IPS-NIHi11 (cell line): ENCODE results near the gene OSBPL2.

Source experiments
- DNase-seq: peaks from one replicate; pipeline ENCODE4 v3.0.0; 2012; ENCODE audit warnings: mixed read lengths, low spot score

The OSBPL2 gene

DNA sequence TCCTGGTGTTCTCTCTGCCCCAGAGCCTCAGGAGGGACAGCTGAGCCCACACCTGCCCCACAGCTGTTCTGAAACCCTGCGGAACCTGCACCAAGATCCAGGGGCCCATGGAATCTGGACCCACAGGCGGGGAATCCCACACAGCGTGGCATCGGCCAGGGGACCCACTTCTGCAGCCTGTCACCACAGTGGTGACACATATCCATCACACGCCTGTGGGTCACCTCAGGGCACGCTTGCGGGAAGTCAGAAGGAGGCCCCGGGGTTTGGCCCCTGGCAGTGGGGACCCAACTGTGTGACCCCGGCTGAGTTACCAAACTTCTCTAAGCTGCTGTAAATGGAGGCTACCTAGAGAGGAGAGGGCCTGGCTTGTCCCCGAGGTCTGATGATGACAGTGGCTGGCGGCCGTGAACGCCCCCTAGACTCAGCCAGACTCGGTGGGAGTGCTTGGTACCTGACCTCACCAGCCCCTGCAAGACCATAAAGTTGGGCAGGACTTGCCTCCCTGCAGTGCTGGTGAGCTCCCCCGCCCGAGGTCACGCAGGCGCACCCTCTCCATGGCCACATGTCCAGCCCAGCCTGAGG, 16.0 kb upstream of the OSBPL2 start:
- DNase-seq, result no peak

DNA sequence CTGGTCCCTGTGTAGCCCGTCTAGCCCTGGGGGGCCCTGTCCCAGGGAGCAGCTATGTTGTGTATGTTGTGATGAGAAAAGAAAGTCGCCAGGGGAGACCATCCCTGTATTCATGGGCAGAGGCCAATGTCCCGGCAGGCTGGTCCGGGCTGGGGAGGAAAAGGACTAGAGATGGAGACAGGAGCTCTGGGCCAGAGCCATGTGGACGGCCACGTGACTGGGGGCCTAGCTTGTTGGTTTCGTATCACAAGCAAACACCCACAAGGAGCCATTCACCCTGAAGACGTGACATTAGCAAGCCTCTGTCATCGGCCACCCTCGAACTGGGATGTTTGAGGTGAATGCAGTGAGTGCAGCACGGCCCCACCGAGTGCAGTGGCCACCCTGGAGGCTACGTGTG, 15.3 kb upstream of the OSBPL2 start:
- no peak for DNase-seq

DNA sequence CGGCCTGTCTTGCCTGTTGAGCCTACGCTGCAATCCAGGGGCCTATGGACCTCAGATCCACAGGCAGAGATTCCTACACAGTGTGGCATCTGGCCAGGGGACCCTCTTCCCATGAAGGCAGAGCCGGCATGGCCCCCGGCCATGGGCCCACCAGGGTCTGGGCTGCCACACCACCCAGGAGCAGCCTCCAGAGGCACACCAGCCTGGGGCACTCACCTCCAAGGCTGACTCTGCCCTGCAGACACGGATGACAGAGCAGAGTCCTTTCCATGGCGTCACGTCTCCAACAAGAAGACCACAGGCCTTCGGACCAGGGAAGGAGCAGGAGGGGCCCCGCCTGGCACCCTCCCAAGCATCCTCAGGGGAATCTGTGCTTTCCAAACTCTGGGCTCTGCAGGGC, 14.8 kb upstream of the OSBPL2 start:
- no peak for DNase-seq

DNA sequence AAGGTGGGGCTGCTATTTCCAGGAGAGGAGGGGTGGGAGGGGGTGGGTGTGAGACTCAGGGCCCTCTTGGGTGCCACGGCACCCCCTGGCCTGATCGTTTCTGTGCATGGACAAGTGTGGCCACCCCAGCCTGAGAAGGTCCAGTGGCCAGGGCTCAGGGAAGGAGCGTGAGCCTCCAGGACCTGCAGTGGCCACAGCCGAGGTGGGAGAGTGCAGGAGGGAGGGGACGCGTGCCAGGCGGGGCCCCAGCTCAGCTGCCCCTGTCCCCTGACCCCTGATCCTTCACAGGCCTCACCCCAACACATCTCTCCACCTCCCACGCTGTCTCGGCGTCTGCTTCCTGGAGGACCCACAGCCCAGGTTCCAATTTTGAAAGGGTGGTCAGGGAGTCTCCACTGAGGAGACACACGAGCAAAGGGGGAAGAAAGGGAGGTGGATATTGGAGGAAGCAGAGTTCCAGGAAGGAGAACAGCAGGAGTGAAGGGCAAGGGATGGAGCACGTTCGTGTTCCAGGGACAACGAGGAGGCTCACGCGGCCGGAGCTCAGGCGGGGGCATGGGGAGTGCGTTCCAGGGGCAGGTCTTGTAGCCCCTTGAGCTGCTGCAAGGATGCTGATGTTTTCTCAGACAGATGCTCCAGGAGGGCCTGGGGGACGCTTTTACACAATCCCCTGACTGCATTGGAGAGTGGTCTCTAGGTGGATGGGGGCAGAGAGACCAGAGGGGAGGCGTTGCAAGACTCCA, 14.0 kb upstream of the OSBPL2 start:
- no peak for DNase-seq

DNA sequence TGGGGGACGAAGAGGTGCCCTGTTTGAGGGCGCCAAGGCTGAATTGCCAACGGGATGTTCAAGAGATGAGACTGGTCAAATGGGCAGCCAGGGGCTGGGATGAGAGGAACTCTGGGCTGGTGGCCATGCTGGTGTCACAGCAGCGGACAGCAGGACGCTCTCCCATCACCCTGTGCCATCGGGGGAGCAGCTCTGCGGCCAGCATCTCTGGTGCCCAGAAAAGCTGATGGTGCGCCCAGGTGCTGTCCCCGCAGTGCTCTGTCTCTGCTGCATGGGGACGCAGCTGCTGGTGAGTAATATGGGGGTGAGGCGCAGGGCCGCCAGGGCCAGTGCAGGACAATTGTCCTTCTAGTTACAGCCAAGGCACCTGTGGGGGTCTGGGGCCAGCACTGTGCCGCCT, 13.3 kb upstream of the OSBPL2 start:
- DNase-seq, result no peak

DNA sequence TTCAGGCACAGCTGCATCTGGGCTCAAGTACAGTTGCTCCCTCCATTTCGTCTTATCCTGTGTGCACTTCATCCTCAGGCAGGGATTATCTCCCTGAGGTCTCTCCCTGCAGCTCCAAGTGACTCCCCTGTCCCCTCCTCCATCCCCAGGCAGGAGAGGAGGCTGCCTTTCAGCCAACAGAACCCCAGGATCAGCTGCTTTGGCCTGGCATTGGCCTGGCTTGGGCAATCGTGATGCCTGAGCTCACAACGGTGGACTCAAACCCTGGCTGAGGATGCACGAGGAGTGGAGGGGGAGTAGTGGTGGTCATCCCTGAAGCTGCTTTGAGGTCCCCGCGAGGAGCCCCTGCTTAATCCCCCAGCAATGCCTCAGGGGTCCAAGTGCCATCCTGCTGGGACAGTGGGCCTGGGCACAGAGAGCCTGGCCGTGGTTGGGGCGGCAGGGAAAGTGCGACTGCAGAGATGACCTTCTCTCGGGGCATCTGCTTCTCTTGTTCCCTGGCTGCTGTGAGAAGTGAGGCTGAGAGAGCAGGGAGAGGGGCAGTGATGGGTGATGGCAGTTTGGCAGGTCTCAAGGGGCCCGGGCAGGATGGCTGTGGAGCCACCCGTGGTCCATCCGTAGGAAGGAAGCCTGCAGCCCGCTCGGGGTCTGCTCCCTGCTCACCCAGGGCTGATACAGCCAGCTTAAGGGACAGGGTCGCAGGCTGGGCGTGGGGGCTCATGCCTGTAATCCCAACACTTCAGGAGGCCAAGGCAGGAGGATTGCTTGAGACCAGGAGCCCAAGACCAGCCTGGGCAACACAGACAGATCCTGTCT, 12.3 kb upstream of the OSBPL2 start:
- DNase-seq, result no peak

DNA sequence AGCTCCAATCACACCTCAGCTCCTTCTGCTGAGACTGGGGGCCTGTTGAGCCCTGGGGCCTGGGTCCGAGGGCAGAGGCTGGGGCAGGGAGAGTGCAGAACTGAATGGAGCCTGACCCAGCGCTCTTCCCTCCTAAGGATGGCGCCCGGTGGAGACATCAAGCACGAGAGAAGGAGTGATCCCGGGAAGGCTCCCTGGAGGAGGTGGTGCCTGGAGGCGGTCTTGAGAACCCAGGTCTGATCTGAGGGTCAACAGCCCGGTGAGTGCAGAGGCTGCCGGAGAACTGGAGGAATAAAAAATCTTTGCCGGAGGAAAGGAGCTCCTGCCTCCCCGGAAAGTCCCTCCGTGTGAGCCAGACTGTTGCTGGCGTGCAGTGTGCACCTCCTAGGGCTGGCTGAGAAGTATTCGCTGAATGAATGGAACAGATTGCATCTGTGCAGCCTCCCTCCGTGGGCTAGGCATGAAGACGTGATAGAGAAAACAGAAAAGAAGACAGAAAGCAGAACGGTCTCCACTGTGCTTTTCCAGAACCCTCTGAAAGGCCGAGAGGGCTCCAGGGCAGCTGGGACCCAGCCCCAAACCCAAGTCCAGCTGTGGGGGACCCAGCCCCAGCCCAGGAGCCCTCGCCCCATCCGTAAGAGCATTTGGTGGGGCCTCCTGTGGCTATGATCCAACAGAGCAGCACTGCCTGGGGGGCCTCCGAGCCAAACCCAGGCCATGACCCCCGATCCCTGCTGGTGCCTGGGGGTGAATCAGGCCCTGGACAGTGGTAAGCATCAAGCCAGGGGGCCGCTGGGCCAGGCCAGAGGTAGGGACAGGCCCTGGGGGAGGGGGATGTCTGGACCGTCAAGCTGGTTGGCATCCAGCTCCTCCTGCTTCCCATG, 11.4 kb upstream of the OSBPL2 start:
- DNase-seq, result no peak

DNA sequence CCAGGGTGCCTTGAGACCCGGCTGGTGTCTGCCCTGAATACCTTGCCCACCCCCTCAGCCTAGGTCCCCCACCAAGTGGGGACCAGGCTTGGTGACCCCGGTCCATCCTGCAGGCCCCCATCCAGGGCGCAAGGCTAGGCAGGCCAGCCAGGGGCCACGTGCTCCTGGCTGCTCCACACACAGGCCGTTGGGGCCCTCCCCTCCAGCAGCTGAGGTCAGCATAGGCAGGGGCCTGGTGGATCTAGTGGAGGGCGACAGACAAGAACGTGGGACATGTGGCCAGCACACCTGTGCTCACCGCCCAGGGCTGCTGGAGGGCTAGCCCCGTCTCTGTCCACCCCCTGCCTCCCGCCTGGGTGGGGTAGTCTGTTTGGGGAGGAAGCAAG, 10.7 kb upstream of the OSBPL2 start:
- no peak for DNase-seq

DNA sequence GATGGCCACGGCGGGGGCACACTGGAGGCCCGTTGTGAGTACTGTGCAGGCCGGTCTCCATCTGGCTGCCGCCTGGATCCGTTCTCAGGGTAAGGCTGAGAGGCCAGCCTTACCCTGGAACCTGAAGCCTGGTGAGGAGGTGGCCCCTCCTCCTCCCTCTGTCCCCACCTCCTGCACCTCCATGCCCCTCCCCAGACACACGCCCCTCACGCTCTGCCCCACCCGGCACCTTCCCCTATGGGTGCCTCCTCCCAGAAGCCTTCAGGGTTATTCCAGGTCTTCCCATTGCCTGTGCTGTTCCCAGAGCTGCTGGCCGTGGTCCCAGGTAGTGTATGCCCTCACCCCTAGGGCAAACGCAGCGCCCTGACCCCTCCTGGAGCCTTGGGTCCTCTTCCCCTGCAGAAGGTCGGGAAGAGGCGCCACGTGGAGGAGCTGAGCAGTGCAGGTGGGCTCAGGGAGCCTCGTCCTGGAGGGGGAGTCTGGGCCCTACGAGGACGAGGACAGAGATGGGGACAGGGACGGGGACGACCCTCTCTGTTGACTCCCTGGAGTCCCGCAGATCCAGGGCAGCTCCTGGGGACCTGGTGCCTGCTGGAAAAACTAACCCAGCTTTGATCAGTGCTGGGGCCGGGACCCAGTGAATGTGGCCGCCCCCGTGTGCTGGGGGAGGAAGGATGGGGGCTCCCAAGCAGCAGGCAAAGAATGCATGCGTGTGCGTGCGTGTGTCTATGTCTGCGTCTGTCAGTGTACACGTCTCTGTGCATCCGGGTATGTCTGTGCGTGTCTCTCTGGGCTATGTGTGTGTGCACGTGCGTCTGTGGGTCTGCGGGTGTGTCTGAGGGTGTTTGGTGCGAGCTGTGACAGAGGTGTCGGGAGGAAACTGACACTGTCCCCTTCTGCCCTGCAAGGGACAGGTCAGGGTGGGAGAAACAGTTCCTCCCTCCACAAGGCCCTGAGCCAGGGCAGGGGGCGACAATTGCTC, 10.1 kb upstream of the OSBPL2 start:
- peak; percentile 82 for DNase-seq

DNA sequence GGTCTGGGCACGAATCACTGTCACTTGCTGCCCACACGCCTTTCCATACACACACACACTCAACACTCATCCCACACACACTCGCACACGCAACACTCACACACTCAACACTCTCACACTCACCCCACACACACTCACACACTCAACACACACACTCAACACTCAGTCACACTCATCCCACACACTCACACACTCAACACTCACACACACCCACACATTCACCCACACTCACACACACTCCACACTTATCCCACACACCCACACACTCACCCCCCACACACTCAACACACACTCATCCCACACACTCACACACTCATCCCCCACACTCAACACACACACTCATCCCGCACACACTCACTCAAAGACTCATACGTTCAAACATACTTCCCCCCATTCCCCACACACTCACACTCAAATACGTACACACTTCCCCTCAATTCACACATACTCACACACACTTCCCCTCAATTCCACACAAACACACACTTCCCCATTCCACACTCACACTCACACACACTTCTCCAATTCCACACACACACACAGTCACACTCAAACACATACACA, 9.3 kb upstream of the OSBPL2 start:
- no peak for DNase-seq

DNA sequence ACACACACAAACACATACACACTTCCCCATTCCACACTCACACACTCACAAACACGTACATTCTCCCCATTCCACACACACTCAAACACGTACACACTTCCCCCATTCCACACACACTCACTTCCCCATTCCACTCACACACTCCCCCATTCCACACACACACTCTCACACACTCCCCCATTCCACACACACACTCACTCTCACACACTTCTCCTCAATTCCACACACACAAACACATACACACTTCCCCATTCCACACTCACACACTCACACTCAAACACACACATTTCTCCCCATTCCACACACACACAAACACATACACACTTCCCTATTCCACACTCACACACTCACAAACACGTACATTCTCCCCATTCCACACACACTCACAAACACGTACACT, 8.7 kb upstream of the OSBPL2 start:
- DNase-seq, result no peak

DNA sequence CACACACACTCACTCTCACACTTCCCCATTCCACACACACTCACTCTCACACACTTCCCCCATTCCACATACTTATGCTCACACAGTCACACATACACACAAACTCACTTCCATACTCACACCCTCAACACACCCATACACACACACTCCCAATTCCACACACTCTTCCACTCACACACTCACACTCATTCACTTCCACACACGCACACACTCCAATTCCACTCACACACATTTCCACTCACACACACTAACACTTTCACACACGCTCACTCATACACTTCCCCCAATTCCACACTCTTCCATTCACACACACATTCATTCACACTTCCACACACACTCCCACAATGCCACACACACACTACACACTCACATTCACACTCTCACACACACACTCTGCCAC, 8.0 kb upstream of the OSBPL2 start:
- DNase-seq, result no peak

DNA sequence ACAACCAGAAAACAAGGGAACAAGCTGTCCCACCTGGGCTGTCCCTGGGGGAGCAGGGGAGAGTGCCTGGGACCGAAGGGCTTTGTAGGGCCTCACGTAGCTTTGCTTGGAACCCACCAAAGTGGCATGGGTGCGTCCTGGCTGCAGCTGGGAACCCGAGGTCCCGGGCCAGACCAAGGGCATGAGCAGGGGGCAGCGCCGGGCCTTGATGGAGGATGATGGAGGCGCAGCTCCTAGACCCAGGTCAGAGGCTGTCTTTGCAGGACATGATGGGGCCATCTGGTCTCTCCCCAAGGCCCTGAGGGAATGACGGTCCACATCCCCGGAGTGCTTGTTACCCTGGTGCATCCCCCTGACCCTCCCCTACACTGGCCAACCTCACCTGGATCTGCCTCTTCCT, 7.6 kb upstream of the OSBPL2 start:
- no peak for DNase-seq

DNA sequence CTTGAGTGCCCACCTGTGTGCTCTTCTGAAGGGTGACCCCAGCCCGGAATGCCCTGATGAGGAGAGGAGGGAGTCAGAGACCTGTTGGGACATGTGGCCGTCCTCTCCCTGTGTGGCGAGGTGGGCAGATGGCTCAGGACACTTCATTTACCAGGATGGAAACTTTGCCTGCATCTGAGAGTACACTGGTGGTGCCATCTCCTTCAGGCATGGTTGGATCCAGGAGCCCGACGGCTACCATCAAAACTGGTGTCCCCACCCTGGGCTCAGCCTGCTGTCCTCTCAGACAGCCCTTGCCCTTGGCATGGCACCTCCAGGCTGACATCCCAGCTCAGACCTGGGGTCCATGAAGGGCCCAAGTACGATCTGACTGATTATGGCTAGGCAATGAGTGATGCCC, 7.0 kb upstream of the OSBPL2 start:
- DNase-seq, result no peak

DNA sequence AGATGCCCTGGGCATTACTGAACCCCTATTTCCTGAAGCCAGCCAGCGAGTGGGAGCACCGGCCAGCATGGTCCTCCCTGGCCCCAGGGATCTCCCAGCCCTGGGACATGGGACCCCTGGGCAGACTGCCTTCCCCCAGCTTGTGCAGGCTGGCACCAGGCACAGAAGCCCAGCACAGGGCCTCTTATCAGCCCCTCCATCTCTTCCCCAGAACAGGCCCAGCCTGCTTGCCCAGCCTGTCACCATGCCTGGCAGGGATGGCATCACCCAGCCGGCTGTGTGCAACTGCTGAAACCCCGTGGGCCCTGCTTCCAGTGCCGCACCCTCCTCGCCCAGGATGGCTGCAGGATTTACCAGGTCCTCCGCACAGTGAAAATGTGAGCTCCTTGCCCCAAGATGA, 6.1 kb upstream of the OSBPL2 start:
- DNase-seq, result no peak

DNA sequence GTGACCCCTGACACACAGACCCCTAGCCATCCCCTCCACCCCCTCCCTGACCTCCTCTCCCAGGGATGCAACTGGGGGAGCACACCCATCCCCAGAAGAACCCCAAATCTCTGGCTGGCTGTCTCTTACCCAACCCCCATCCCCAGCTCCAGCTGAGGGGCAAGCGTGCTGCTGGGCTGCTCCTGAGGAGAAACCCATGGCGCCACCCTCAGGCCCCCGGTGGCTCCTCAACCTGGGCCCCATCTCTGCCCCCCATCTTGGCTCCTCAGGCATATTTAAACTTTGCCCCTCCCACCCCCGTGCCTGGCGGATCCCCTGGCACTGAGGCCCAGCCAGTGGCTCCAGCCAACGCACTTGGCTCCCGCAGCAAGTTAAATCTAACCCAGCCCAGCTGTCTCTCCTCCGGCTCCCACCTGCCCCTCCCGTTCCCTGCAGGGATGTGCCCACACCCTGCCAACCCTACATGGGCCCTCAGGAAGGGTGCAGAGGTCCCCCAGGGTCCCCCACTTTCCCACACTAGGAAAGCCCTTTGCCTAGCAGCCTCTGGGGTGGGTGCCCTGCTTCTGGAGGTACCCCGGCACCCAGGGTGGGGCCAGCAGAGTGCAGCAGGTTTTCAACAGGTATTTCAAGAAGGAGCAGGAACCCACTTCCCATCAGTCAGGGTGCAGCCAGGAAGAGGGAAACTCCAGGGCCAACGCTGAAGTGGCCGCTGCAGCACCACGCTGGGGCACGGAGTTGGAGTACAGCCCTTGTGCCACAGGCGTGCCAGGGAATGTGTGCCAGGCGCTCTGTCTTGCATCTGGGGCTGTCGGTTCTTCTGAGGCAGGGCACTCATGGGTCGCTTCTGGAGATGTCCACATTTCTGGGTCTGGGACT, 5.3 kb upstream of the OSBPL2 start:
- DNase-seq, result no peak

DNA sequence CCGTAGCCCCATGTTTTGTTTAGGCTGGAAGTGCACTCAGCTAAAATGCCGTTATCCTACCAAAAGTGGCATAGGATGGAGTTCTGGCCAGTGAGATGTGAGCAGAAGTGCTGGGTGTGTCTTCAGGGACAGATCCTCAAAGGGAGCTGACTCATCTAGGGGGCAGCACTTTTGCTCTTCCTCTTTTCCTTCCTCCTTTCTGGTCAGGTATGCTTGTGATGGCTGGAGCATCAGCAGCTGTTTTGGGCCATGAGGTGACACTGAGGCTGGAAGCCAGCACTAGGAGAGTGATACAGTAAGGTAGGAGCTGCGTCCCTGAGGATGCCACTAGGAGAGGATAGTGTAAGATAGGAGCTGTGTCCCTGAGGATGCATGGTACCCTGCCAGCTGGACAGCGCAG, 4.6 kb upstream of the OSBPL2 start:
- DNase-seq, result no peak

DNA sequence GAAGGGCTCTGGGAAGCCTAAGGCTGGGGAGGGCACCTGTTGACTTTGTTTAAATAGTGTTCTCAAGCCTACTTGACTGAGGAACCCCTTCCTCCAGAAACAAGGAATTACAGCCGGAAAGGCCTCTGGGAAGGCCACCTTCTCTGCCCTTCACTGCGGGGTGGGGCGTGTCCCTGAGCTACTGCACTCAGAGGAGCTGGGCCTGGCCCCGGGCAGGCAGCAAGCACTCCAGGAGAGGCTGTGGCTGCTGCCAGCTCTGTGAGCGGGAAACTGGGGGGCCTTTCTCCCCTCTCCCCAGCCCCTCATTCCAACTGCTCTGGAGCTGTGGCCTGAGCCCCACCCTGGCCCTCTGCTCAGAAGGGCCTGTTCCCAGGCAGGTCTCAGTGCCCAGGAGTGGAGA, 4.0 kb upstream of the OSBPL2 start:
- no peak for DNase-seq

DNA sequence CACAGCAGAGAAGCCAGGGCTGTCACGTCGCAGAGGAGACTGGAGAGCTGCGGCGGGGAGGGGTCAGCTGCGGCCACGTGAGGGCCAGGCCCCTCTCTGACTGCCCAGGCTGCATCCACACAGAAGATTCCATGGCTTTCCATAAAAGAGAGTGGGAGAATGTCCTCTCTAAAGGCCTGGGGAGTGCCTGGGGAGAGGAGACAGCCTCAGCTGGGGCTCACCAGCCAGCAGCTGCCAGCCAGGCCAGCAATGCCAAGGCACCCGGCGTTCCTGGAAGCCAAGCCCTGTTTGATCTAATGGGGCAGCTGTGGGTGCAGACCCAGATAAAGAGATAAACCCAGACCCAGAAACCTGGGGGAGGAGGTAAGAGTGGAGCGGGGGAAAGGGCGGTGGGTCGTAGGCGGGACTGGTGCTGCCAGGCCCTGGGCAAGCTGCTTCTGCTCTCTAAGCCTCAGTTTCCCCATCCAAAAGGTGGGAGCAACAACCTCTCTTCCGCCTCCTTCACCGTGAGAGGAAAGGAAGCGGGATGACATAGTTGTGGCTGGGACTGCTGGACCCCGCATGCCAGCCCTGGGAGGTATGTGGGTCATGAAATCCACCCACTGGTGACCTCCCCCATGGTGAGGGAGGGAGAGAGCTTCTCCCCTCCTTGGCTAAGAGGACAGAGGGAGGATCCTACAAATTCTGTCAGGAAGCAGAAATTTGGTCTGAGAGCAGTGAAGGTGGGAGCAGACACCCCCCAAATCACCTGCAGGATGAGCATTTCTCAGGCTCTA, 3.1 kb upstream of the OSBPL2 start:
- DNase-seq, result no peak
